Glutamatergic neuron (in vitro differentiated cells): Measurements from ENCODE around the gene PKDREJ. TPM values are rescaled to one million over a fixed set of nuclear protein-coding genes. Genes with fewer than 3 reads are reported as not detected.

Experiments used
- DNase-seq: peaks from one replicate; pipeline ENCODE4 v3.0.0; 2022
- H3K27ac Mint-ChIP-seq: one replicate; pipeline ENCODE4 v1.8.0; 2020; ENCODE audit warnings: mild to moderate bottlenecking, mixed read lengths, inconsistent platforms; ENCODE audit not compliant: unreplicated experiment
- H3K27me3 Mint-ChIP-seq: one replicate; pipeline ENCODE4 v1.8.0; 2020; ENCODE audit warnings: mild to moderate bottlenecking, moderate library complexity, mixed read lengths, inconsistent platforms; ENCODE audit not compliant: unreplicated experiment
- H3K36me3 Mint-ChIP-seq: one replicate; pipeline ENCODE4 v1.8.0; 2020; ENCODE audit warnings: mild to moderate bottlenecking, mixed read lengths, inconsistent platforms; ENCODE audit not compliant: unreplicated experiment
- H3K4me1 Mint-ChIP-seq: one replicate; pipeline ENCODE4 v1.8.0; 2020; ENCODE audit warnings: mild to moderate bottlenecking, low read depth, mixed read lengths, inconsistent platforms; ENCODE audit not compliant: unreplicated experiment
- H3K4me3 Mint-ChIP-seq: one replicate; pipeline ENCODE4 v1.8.0; 2020; ENCODE audit warnings: mild to moderate bottlenecking, mixed read lengths, inconsistent platforms; ENCODE audit not compliant: unreplicated experiment
- H3K9me3 Mint-ChIP-seq: one replicate; pipeline ENCODE4 v1.8.0; 2020; ENCODE audit warnings: mild to moderate bottlenecking, moderate library complexity, mixed read lengths, inconsistent platforms; ENCODE audit not compliant: unreplicated experiment
- CTCF ChIP-seq: fragments of 200-600 bp; sonication (generic); IDR thresholded peaks from one replicate; pipeline ENCODE4 v1.5.0; 2021; ENCODE audit not compliant: partially characterized antibody, unreplicated experiment
- total RNA-seq: library from RNA; stranded (reverse); fragmentation: NEBNext Ultra II Directional; extraction: Animal tissue kit (Norgen Biotek cat#: 25700); gene quantifications from one replicate; pipeline ENCODE4 v1.2.1, GENCODE V29; 2021; ENCODE audit not compliant: unreplicated experiment

Gene PKDREJ
- total RNA-seq, 1 donor from 2014 or later, result not detected

- peaks cover 3% of the 10 kb centered on the region for H3K9me3 Mint-ChIP-seq
- no peak for TF ChIP-seq CTCF
- DNase-seq, result no peak
- H3K4me1 Mint-ChIP-seq, result peaks cover 1% of the 10 kb centered on the region
- H3K27me3 Mint-ChIP-seq, result peaks cover 3% of the 10 kb centered on the region
- H3K27ac Mint-ChIP-seq, result no peak overlapping the region
- H3K36me3 Mint-ChIP-seq, result peaks cover 15% of the 10 kb centered on the region
- no peak overlapping the region for H3K4me3 Mint-ChIP-seq
Measured at GRCh38 chr22:46278656-46279645, 15.8 kb upstream of the PKDREJ start.

DNA sequence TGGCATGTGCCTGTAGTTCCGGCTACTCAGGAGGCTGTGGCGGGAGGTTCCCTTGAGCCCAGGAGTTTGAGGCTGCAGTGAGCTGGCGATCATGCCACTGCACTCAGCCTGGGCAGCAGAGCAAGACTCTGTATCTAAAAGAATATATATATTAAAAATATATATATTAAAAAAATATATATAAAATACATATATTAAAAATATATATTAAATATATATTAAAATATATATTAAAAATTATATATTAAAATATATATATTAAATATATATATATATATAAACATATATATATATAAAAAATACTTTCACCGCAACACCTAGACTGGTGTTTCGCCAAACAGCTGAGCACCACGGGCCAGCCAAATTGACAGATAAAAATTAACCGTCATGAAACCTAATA lies 13.4 kb upstream of the PKDREJ start:
- Mint-ChIP-seq H3K27ac (no peak overlapping the region), H3K9me3 (no peaks in the 10 kb centered on the region), H3K4me1 (peaks cover 9% of the 10 kb centered on the region), H3K27me3 (peaks cover 3% of the 10 kb centered on the region), H3K4me3 (no peak overlapping the region), H3K36me3 (peaks cover 15% of the 10 kb centered on the region)
- no peak for TF ChIP-seq CTCF
- no peak for DNase-seq

- no peak overlapping the region for H3K27ac Mint-ChIP-seq
- peaks cover 15% of the 10 kb centered on the region for H3K36me3 Mint-ChIP-seq
- no peaks in the 10 kb centered on the region for H3K9me3 Mint-ChIP-seq
- peaks cover 3% of the 10 kb centered on the region for H3K27me3 Mint-ChIP-seq
- no peak for TF ChIP-seq CTCF
- H3K4me1 Mint-ChIP-seq, result peaks cover 9% of the 10 kb centered on the region
- no peak for DNase-seq
- H3K4me3 Mint-ChIP-seq, result no peak overlapping the region
Measured at GRCh38 chr22:46275455-46276122, 12.4 kb upstream of the PKDREJ start.

GRCh38 chr22:46274381-46274780 lies 11.2 kb upstream of the PKDREJ start:
- no peak for DNase-seq
- Mint-ChIP-seq H3K36me3 (peaks cover 15% of the 10 kb centered on the region), H3K9me3 (no peaks in the 10 kb centered on the region), H3K4me1 (peaks cover 9% of the 10 kb centered on the region), H3K27ac (no peak overlapping the region), H3K4me3 (no peak overlapping the region), H3K27me3 (peaks cover 5% of the 10 kb centered on the region)
- no peak for TF ChIP-seq CTCF
